SK-N-MC (cell line): ENCODE results near the gene TTC7B.

Experiments used
- EZH2 ChIP-seq: fragments of 200-600 bp; sonication (generic); IDR thresholded peaks from one replicate; pipeline ENCODE4 v1.6.1; 2017; ENCODE audit warnings: antibody characterized with exemption
- POLR2AphosphoS5 ChIP-seq: IDR thresholded peaks from 2 replicates; pipeline ENCODE4 v1.6.1; 2012; ENCODE audit warnings: mild to moderate bottlenecking, low read depth, low read length, borderline replicate concordance

DNA sequence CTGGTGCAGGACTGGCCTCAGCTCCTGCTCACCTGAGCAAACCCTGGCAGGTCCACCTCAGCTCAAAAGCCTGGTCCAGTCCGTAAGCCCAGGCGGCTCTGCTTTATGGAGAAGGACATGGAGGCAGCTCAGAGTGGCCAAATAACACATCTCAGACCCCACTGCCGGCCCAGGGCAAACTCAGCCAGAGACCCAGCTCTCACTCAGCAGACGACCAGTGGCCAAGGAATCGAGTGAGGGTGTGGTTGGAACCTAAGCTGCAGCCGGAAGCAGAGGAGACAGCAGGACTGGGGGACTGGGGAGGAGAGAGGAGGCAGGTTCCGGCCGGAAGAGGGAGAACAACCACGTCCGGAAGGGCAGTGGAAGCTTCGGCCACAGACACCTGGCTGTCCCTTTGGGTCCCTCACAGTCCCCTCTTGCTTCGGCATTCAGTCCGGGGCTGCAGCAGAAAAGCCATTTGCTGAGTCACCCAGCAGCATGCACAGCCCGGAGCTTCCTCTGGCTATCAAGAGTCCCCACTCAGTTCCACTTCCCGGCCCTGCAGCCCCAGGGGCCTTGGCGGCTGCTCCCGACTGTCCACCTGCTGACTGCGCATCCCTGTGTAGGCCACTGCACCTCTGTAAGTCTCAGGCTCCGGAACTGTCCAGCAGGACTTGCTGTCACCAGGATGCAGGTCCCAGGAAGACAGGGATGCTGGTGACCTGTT lies 315.4 kb downstream of the TTC7B start:
- TF ChIP-seq POLR2AphosphoS5 (no peak), EZH2 (no peak)
